SU-DHL-6 (cell line): ENCODE results near the gene VPS37C.

Experiments
- CTCF ChIP-seq: fragments of 200-600 bp; sonication (generic); IDR thresholded peaks from one replicate; pipeline ENCODE4 v1.5.1; 2017; ENCODE audit warnings: antibody characterized with exemption, mild to moderate bottlenecking, low read length, moderate library complexity; ENCODE audit not compliant: insufficient read depth, poor library complexity, severe bottlenecking
- EZH2phosphoT487 ChIP-seq: fragments of 200-600 bp; sonication (generic), shearing (Covaris generic); conservative IDR thresholded peaks from 2 replicates; pipeline ENCODE4 v1.6.1; 2018; ENCODE audit warnings: mild to moderate bottlenecking, antibody characterized with exemption, low read length, moderate library complexity, mixed read lengths

- TF ChIP-seq CTCF: no peak
- no peak for TF ChIP-seq EZH2phosphoT487
Measured at GRCh38 chr11:61198948-61199523, 37.8 kb upstream of the VPS37C start.
